GM13977 (cell line): ENCODE measurements around the gene MRAS.

Source experiments
- DNase-seq: peaks from one replicate; pipeline ENCODE4 v3.0.0; 2012; ENCODE audit warnings: low spot score
- in situ Hi-C: fragments of 300-500 bp; cut with MboI; formaldehyde crosslinking; loops from one replicate; pipeline ENCODE4 v1.12.0; 2022; ENCODE audit warnings: low sequenced_read_pairs, low pct_unique_long_range_greater_than_20kb, mixed read lengths, inconsistent platforms; ENCODE audit not compliant: unreplicated experiment
- TF ChIP-seq, protein P1 (sequence below): IDR thresholded peaks from 2 replicates; pipeline ENCODE4 v1.5.1; 2012; ENCODE audit warnings: mild to moderate bottlenecking, control low read depth; ENCODE audit not compliant: insufficient read depth; ENCODE audit errors: extremely low read depth, missing control alignments

Gene MRAS

GRCh38 chr3:138359919-138360868 lies 11.8 kb downstream of the MRAS start:
- TF ChIP-seq, protein P1, sequence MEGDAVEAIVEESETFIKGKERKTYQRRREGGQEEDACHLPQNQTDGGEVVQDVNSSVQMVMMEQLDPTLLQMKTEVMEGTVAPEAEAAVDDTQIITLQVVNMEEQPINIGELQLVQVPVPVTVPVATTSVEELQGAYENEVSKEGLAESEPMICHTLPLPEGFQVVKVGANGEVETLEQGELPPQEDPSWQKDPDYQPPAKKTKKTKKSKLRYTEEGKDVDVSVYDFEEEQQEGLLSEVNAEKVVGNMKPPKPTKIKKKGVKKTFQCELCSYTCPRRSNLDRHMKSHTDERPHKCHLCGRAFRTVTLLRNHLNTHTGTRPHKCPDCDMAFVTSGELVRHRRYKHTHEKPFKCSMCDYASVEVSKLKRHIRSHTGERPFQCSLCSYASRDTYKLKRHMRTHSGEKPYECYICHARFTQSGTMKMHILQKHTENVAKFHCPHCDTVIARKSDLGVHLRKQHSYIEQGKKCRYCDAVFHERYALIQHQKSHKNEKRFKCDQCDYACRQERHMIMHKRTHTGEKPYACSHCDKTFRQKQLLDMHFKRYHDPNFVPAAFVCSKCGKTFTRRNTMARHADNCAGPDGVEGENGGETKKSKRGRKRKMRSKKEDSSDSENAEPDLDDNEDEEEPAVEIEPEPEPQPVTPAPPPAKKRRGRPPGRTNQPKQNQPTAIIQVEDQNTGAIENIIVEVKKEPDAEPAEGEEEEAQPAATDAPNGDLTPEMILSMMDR = no peak
- DNase-seq = no peak
- in situ Hi-C loops = no loop called here

GRCh38 chr3:138360869-138361525 lies 12.6 kb downstream of the MRAS start:
- in situ Hi-C loops = no loop called here
- TF ChIP-seq, protein P1 = no peak
- DNase-seq = no peak

GRCh38 chr3:138361561-138361971 lies 13.2 kb downstream of the MRAS start:
- no peak for DNase-seq
- TF ChIP-seq, protein P1 = no peak

DNA sequence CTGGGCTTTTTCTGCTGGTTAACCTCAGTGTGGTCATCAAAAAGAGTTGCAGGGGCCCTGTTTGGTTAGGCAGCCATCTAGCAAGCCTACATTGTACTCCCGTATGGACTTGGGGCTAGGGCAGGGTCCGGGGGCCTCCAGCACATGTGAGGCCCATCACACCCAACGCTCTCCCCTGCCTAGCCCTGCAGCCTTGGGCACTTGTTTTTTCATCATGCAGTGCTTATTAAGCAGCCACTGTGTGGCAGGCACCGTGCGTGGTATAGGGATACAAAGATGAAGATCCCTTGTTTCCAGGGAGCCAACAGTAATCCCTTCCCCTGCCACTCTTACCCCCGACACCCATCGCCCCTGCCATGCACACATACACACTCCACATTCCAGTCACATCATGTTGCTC lies 14.2 kb downstream of the MRAS start:
- DNase-seq = no peak
- in situ Hi-C loops = no loop called here

More at GRCh38 chr3:138361561-138361971, 13.2 kb downstream of the MRAS start:
- in situ Hi-C loops = no loop called here

DNA sequence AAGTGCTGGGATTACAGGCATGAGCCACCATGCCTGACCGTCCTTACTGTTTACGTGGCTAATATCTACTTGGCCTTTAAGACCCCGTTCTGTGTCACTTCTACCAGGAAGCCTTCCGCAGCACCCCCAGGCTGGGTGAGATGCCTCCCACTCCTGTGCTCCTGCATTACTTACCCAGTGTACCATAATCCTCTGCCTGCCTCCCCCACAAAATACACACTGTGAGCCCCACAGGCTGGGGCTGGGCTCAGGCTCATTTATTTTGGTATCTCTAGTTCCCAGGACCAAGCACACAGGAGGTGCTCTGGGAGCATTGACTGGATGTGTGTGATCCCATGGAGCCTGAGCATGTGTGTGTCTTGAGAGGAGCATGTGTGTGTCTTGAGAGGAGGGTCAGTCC lies 14.9 kb downstream of the MRAS start:
- TF ChIP-seq, protein P1 = no peak
- in situ Hi-C loops = no loop called here
- DNase-seq = no peak

More for the DNA sequence above, 14.2 kb downstream of the MRAS start:
- TF ChIP-seq, protein P1 = no peak

- in situ Hi-C loops = no loop called here
- DNase-seq = no peak
- TF ChIP-seq, protein P1 = no peak
Measured at GRCh38 chr3:138364356-138365252, 16.2 kb downstream of the MRAS start.
